Esophagus muscularis mucosa (tissue), 3 donors: Measurements from ENCODE around the gene SYNGR4.

ENCODE experiments used
- CTCF ChIP-seq, 3 experiments: fragments of 200-600 bp in 2 of 3; fragments of 450-650 bp in 1 of 3; sonication (generic) in 2 of 3; IDR thresholded peaks; one replicate each; pipeline ENCODE4 v1.5.1; 2017 to 2019; ENCODE audit warnings: antibody characterized with exemption in 3 of 3, mild to moderate bottlenecking in 2 of 3, moderate library complexity in 1 of 3
- POLR2A ChIP-seq: fragments of 450-650 bp; IDR thresholded peaks from one replicate; pipeline ENCODE4 v1.6.1; 2017; ENCODE audit warnings: antibody characterized with exemption, moderate library complexity, mild to moderate bottlenecking, low read depth
- POLR2AphosphoS5 ChIP-seq, 2 donors: sonication (generic); formaldehyde crosslinking; IDR thresholded peaks; one replicate each; pipeline ENCODE4 v1.6.1; 2017; ENCODE audit warnings: antibody characterized with exemption in 2 of 2

GRCh38 chr19:48319647-48320541 lies 44.3 kb upstream of the SYNGR4 start:
- peak; percentile 87 to 93 (median 91) for TF ChIP-seq CTCF (IDR thresholded peaks at IDR 0.05)
- no peak for TF ChIP-seq POLR2A
- peak; percentile 21 to 71 for TF ChIP-seq POLR2AphosphoS5 (IDR thresholded peaks at IDR 0.05)
